VCaP (cell line): ENCODE data around the gene OCIAD1.

Source experiments
- H3K27ac ChIP-seq: fragments of 450-650 bp; 2 replicates; pipeline ENCODE4 v1.5.1; 2017
- TF ChIP-seq, protein P1 (sequence below): fragments of 450-650 bp; conservative IDR thresholded peaks from 2 replicates; pipeline ENCODE4 v1.5.1; 2017; ENCODE audit warnings: mild to moderate bottlenecking, moderate library complexity

OCIAD1 gene, protein sequence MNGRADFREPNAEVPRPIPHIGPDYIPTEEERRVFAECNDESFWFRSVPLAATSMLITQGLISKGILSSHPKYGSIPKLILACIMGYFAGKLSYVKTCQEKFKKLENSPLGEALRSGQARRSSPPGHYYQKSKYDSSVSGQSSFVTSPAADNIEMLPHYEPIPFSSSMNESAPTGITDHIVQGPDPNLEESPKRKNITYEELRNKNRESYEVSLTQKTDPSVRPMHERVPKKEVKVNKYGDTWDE

DNA sequence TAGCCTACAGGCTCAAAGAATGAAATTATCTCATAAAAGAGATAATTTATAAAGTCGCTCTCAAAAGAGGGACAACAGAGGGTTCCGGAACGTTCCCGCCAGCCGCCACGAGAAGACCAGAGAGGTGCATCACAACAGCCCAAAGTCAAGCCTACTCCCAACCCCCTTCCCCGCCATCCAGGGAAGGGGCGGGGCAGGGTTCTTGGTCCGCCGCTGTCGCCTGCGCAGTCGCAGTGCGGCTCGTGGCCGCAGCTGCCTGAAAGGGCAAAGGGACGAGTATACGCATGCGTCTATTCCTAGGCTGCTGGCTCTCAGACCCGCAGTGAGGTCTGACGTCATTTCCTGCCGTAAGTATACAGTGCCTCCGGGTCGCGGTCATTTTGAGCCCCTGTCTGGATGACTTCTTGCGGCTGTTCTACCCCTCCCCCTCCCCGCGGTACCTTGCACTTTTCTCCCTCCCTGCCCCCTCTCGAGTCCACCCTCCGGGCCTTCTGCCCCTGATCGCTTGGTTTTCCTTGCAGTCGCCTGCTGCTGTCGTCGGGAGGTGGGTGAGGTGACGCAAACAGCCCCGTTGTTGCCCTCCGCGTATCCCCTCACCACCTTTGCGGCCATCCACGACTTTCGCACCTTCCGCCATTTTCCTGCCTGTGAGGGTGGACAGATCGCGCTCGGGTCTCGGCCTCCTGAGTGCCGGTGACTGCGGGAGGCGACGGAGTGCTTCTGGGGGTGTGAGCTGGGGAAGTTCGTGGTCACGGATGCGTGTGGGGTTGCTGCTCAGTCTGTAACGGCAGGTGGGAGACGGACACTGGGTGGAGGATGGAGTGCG is at the start of gene OCIAD1:
OCIAD1 (plus strand) TSS at position 383 of the 826 bp plus-strand sequence. CDS start 1,537 bp downstream, outside the sequence.
- TF ChIP-seq, protein P1, sequence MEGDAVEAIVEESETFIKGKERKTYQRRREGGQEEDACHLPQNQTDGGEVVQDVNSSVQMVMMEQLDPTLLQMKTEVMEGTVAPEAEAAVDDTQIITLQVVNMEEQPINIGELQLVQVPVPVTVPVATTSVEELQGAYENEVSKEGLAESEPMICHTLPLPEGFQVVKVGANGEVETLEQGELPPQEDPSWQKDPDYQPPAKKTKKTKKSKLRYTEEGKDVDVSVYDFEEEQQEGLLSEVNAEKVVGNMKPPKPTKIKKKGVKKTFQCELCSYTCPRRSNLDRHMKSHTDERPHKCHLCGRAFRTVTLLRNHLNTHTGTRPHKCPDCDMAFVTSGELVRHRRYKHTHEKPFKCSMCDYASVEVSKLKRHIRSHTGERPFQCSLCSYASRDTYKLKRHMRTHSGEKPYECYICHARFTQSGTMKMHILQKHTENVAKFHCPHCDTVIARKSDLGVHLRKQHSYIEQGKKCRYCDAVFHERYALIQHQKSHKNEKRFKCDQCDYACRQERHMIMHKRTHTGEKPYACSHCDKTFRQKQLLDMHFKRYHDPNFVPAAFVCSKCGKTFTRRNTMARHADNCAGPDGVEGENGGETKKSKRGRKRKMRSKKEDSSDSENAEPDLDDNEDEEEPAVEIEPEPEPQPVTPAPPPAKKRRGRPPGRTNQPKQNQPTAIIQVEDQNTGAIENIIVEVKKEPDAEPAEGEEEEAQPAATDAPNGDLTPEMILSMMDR, result no peak
- peak within 1 kb of the TSS; percentile 99 for H3K27ac ChIP-seq

DNA sequence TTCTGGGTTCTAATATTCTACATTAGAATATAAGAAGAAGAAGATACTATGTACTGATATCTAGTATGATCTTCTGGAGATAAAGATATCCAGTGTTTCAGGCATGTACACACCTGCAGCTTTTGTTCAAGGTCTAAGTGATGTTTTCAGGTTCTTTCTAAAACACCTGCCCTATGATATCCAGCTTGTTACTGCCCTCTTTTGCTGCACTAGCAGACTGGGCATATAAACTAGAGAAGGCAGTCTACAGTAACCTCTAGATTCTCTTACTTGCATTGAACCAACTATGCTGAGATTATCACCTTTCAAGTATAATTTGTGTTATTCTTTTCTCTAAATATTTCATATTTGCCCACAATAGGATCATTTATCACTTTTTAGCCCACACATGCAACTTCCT is 48.9 kb upstream of the OCIAD1 start:
- TF ChIP-seq, protein P1, result no peak
- peak overlapping the region; percentile 96; the same call in 1 of the 2 replicates for H3K27ac ChIP-seq

DNA sequence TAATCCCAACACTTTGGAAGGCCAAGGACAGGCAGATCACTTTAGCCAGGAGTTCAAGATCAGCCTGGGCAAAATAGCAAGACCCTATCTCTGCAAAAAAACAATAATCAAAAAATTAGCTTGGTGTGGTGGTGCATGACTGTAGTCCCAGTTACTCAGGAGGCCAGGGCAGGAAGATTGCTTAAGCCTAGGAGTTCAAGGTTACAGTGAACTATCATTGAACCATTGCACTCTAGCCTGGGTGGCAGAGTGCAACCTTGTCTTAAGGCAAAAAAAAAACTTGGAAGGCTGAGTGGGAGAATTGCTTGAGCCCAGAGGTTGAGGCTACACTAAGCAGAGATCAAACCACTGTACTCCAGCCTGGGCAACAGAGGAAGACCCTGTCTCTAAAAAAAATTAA is 45.6 kb upstream of the OCIAD1 start:
- TF ChIP-seq, protein P1, result no peak
- no peak overlapping the region for H3K27ac ChIP-seq

DNA sequence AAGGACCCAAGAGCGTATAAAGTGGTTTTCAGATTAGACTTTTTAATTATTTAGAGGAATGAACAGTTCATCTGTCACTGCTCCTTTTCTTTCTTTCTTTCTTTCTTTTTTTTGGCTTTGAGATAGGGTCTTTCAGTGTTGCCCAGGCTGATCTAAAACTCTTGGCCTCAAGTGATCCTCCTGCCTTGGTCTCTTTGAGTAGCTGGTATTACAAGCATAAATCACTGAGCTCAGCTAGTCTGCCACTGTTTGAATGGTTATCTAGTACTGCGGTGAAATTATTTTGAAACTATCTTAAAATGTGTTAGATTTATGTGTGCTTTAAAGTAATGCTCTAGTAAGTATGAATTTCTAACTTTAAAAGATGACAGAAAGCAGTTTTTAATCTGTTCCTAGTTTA is 44.3 kb upstream of the OCIAD1 start:
- TF ChIP-seq, protein P1, result no peak
- no peak overlapping the region for H3K27ac ChIP-seq

DNA sequence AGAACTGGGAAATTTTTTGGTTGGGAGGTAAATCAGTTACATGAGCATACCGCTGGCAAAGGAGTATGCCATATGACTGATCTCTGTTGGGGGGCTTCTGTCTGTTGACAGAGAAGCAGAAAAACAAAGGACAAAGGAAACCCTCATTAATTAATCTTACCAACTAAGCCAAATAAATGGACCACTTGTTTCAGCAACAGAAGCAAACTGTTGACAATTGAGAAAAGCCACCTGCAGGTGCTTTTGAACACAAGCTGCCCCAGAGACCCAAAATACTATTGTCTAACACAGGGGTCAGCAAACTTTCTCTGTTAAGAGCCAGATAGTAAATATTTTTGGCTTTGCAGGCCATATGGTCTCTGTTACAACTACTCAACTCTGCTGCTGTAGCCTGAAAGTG is 43.8 kb upstream of the OCIAD1 start:
- TF ChIP-seq, protein P1, result no peak
- no peak overlapping the region for H3K27ac ChIP-seq

DNA sequence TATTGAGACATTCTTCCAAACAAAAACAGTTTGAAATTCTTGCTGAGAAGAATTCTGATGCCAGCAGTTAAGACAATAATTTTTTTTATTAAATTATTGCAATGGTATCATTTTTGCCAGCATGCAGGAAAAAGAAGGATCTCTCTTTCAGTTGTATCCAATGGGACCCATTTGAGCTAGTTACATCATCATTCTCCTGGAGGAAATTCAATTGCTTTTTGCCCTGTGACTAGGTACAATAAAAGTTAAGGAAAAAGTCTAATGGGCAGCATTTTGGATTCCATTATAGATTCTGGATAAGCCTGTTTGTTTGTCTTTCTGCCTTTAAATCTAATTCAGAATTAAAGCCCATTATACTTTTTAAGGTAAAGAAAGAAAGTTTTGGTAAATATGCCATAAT is 40.3 kb upstream of the OCIAD1 start:
- no peak overlapping the region for H3K27ac ChIP-seq
- TF ChIP-seq, protein P1, result no peak

DNA sequence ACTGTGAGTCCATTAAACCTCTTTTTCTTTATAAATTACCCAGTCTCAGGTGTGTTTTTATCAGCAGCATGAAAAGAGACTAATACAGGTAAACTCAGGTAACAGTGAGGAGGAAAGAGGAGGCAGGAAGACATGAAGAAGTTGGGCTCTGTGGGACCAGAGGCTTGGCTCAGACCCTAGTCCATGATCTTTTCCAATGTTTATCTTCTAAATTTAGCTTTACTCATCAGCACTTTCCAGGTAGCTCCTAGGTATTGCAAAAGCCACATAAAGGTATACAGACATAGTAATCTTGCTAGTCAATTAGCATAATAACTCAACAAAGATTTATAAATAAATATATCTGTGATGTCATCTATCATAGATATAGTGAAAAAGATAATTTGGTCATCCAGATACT is 39.6 kb upstream of the OCIAD1 start:
- TF ChIP-seq, protein P1, result no peak
- H3K27ac ChIP-seq, result no peak overlapping the region
